ENCODE measurements around the gene BAIAP3.

GRCh38 chr16:1371054-1371978 is 37.9 kb downstream of the BAIAP3 start:
- TF ChIP-seq NR2C1 (IDR thresholded peaks at IDR 0.05) (no peak), CTCF (IDR thresholded peaks at IDR 0.05 in 2 of 3, conservative IDR thresholded peaks at IDR 0.05 in 1 of 3; ENCODE audit: control insufficient read depth in 2 of 3, extremely low read depth in 1 of 3, insufficient read depth in 1 of 3, low read depth in 3 of 3, low read length in 3 of 3) (no peak), POLR2A (IDR thresholded peaks at IDR 0.05; ENCODE audit: low read depth, low read length) (no peak), EZH2 (IDR thresholded peaks at IDR 0.05; ENCODE audit: borderline replicate concordance, control insufficient read depth, low read depth, low read length) (no peak), YY1 (IDR thresholded peaks at IDR 0.05; ENCODE audit: low read depth, low read length) (no peak), POLR2AphosphoS5 (IDR thresholded peaks at IDR 0.05; ENCODE audit: low read length) (no peak), EP300 (IDR thresholded peaks at IDR 0.05; ENCODE audit: borderline replicate concordance in 1 of 2, control insufficient read depth in 1 of 2, low read depth in 2 of 2, low read length in 2 of 2) (no peak), BMI1 (IDR thresholded peaks at IDR 0.05; ENCODE audit: borderline replicate concordance) (no peak), JUNB (IDR thresholded peaks at IDR 0.05) (no peak)
- TF ChIP-seq, protein P1, sequence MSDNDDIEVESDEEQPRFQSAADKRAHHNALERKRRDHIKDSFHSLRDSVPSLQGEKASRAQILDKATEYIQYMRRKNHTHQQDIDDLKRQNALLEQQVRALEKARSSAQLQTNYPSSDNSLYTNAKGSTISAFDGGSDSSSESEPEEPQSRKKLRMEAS (IDR thresholded peaks at IDR 0.05; ENCODE audit: low read depth, low read length): no peak
- TF ChIP-seq, protein P2, sequence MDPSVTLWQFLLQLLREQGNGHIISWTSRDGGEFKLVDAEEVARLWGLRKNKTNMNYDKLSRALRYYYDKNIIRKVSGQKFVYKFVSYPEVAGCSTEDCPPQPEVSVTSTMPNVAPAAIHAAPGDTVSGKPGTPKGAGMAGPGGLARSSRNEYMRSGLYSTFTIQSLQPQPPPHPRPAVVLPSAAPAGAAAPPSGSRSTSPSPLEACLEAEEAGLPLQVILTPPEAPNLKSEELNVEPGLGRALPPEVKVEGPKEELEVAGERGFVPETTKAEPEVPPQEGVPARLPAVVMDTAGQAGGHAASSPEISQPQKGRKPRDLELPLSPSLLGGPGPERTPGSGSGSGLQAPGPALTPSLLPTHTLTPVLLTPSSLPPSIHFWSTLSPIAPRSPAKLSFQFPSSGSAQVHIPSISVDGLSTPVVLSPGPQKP (IDR thresholded peaks at IDR 0.05; ENCODE audit: low read depth, low read length): no peak
